Right forelimb (tissue), 1 donor: ENCODE data around the gene ESYT2.
A peak's percentile ranks its signal among the peaks of the same experiment; 100 is the strongest.
"Not testable (repeated sequence)": the region's sequence is repeated elsewhere in the genome, so short reads cannot be mapped to it uniquely, and the experiment has no call there.

ENCODE experiments used
- DNase-seq: peaks from one replicate; pipeline ENCODE4 v3.0.0-alpha.2; 2018

The ESYT2 gene

DNA sequence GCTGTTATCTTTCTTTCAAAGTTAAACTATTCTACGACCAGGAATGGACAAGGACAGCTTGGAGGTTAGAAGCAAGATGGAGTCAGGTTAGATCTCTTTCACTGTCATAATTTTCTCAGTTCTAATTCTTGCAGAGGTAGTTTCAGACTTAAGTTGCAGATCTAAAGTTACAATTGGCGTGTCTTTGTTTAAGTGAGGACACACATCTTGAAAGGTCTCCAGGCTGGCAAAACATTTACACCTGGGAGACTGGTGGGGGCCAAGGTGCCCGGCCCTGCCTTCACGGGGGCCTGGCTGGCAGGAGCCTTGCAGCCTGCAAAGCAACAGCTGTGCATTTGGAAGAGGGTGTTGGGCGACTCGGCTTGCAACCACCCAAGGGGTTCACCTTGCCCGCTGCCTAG is 25.4 kb upstream of the ESYT2 start:
- peak; percentile 34 for DNase-seq

DNA sequence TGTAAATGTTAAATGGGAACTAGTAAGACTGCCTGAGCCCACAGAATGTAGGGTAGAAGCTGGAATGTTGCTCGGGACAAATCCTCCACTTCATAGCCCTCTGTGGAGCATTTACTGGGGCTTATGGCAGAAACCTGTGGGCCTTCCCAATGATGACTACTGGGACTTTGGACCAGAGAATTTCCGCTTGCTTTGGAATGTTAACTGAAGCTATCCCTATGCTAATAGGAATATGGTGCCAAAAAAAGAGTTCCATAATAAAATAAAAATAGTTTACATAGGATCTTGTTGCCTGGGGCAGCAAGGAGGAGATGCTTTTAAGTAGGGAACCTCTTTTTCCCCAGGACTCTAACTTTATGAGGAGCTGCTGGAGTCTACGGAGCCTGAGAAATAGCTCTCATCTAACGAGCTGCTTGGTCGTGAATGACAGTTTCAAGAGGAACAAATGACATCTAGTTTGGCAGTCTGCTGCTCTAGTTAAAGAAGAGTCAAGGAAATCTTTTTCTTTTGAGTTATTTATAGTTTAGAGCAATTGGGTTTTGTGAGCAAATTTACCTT is 21.3 kb upstream of the ESYT2 start:
- no peak for DNase-seq

DNA sequence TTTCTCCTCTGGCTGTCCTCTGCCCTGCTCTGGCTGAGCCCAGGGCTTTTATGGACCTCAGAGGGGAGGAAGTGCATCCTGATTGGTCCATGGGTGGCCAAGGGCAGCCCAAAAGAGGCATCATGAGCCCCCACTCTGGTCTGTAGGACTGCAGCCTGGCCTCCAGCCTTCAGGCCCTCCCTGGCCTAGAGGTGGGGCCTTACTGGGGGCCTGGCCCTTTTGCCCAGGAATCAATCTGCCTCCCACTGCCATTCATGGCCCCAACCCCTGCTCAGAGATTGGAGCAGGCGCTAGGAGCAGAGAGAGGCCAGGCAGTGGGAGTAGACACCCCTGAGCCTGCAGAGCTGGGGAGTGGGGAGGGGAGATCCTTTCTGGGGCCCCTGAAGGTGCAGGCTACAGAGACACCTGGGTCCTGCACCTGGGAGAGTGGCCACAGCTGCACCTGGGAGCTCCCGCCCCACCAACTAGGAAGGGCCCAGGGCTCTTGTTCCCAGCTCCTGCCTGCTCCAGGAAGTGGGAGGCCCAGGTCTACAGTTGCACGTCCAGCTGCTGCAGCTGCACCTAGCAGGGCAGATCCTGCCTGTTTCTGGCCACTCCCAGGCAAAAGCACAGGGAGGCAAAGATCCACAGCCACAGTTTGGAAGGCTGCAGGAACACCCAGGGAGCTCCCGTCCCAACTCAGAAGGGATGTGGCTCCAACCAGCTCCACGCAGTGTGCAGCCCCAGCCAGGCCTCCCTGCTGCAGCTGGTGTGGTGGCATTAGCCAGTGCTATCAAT is 20.6 kb upstream of the ESYT2 start:
- peak; percentile 68 for DNase-seq

DNA sequence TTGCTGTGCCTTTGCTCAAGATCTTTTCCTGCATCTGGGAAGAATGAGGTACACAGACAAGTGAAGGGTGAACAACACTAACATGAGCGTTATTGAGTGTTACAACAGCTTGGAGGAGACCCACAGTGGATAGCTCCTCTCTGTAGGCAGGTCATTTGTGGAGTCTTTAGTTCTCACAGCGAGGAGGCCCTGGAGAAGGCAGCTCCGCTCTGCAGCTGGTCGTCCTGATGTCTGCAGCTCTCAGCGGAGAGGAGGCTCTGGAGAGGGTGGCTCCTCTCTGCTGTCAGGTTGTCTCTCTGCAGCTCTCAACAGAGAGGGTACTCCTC is 20.1 kb upstream of the ESYT2 start:
- DNase-seq, result no peak

DNA sequence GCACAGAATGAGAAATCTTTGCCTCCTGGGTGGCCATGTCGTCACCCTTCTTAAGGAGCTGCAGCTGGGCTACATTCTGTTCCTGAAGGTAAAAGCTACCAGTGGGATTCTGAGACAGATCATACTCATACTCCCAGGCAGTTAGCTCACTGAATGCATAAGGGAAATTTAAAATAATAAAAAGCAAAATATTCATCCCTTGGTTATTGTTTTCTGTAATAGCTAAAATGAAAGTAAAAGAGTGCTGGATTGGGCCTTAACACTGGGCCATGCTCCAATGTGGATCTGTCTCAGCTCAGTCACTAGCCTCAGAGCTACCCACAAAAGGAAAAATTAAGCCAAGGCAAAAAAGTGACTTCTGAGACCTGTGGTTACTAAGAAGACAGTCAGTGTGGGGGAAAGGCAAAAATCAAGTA is 18.1 kb upstream of the ESYT2 start:
- no peak for DNase-seq

DNA sequence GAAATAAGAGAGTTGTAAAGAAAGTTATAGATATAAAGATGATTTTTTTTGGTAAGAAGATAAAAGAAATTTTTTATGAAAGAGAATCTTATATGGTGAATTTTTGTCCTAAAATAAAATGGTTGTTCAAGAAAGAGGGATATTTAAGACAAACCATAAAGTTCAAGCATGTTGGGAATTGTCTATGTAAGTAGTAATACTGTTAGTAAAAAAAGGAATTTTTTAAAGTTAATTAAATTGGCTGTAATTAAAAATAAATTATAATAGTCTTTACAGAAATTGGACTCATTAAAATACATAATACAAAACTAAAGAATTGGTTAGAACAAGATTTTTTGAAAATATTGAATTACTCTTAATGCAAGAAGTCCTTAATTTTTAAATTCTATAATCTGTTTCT is 17.0 kb upstream of the ESYT2 start:
- no peak for DNase-seq

DNA sequence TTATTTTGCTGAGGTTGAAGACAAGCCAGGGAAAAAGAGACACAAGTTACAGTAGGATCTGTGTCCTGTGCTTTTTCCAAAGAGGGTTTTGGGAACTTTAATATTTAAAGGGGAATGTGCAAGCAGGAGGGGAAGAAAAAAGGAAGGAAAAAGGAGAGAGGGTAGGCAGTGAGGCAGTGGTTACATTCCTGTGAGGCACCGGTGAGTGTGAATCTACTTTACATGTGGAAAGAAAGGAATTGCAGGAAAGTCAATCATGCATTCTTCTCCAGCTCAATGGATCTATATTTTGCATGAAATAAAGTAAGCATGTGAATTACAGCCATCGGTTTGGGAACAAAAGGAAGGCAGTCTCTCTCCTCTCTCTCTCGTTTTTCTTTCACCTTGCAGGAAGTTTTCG is 14.5 kb upstream of the ESYT2 start:
- peak; percentile 17 for DNase-seq

DNA sequence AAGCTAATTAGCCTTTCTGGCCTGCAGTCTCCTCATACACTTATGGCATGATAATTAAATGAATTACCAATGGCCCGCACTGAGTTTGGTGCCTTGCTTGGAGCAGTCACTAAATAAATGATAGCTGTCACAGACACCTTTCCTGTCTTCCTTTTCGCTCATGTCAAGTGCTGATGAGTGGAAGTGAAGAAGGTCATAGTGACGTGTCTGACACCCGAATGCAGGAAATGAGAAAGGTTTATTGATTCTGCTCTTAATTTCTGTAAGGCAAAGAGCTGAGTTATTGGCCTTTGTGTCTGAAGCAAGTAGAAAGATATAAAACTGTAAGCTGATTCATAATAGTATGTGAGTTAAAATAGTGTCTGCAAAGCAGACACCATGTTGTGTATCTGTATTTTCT is 13.2 kb upstream of the ESYT2 start:
- DNase-seq, result no peak

DNA sequence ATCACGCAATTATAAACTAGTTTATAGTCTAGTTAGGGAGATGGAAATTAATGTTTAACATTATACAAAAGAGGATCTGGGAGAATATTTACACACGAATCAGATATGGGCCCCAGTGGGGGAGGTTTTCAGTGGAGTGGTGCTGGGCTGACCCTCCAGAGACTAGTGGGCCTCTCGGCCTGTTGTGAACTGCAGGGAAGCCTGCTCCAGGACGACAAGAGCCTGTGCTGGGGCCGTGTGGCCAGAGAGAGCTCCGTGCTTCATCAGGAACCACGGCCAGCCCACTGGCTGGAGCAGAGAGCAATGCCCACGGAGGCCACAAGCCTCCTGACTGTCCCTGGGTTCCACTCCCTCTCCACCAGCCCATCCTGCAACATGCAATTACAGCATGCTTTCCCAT is 11.3 kb upstream of the ESYT2 start:
- DNase-seq, result no peak

DNA sequence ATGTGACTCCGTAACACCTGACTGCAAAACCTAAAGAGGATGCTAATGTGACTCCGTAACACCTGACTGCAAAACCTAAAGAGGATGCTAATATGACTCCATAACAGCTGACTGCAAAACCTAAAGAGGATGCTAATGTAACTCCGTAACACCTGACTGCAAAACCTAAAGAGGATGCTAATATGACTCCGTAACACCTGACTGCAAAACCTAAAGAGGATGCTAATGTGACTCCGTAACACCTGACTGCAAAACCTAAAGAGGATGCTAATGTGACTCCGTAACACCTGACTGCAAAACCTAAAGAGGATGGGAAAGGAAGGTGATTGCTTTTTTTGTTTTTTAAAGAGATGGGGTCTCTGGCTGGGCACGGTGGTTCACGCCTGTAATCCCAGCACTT is 9.9 kb upstream of the ESYT2 start:
- not testable (repeated sequence) for DNase-seq

DNA sequence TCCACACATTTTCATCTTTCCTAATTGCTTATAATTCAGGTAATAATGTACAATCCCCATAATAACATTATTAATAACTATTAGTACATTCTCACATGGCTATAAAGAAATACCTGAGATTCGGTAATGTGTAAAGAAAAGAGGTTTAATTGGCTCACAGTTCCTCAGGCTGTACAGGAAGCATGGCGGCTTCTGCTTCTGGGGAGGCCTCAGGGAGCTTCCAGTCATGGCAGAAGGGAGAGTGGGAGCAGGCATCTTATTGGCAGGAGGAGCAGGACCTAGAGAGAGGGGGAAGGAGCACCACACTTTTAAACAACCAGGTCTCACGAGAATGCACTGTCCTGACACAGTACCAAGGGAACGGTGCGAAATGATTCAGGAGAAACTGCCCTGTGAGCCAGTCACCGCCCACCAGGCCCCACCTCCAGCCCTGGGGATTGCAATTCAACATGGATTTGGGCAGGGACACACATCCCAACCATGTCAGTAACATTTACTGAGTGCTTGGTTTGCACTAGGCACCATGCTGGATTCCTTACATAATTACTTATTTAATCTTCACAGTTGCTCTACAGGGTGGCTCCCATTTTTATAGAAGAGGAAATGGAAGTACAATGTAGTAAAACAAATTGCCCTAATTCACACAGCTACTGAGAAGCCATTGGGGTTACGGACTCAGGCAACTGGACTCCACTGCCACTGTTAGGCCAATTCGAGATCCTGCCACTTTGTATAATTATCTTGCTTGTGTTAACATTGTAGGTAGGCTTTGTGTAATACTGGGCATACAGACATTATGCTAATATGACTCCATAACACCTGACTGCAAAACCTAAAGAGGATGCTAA is 8.7 kb upstream of the ESYT2 start:
- DNase-seq, result no peak

DNA sequence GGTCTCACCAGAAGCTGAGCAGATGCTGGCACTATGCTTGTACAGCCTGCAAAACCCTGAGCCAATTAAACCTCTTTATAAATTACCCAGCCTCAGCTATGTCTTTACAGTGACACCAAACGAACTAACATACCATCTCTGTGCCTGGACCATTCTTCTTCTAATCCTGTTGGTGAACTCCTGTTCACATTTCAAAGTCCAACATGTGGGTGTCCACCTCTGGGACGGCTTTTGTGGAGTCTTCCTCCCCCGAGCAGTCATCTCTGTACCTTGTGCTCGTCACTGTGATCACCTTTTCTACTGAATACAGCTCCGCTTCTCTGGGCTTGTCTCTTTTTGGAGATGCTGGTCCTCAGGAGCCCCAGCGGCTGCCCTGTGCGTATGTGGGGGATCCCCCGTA is 7.4 kb upstream of the ESYT2 start:
- no peak for DNase-seq

DNA sequence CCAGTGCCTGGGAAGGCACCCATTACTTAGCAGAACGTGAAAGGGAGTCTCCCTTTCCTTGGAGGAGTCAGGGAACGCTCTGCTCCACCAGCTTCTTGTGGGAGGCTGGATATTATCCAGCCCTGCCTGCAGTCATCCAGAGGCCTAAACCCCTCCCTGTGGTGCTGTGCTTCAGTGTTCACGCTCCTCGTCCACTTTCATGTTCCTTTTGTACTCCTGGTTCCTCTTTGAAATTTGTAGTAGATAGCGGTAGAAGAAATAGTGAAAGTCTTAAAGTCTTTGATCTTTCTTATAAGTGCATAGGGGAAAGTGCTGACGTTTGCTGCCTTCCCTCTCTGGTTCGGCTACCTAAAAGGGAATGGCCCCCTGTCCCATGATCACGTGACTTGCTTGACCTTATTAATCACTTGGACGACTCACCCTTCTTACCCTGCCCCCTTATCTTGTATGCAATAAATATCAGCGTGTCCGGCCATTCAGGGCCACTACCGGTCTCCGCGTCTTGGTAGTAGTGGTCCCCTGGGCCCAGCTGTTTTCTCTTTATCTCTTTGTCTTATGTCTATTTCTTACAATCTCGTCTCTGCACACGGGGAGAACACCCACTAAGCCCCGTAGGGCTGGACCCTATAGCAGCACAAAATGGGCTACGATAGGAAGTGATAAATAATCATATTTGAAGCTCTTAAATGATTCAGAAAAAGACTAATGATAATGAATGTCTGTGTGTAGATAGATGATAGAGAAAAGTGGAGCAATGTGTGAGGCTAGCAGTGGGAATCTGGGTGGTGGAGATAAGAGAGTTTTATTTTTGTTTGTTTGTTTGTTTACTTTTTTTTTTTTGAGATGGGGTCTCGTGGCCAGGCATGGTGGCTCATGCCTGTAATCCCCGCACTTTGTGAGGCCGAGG is 5.8 kb upstream of the ESYT2 start:
- no peak for DNase-seq

DNA sequence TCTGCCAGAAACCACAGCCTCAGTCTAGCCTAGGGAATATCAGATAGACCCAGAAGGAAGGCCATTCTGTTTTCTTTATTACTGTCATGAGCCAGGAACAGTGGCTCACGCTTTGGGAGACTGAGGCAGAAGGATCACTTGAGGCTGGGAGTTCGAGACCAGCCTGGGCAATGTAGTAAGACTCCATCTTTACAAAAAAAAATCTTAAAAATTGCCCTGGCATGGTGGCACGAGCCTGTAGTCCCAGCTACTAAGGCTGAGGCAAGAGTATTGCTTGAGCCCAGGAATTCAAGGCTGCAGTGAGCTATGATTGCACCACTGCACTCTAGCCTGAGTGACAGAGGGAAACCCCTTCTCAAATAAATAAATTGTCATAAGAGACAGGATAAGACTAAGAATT is 3.7 kb upstream of the ESYT2 start:
- no peak for DNase-seq

DNA sequence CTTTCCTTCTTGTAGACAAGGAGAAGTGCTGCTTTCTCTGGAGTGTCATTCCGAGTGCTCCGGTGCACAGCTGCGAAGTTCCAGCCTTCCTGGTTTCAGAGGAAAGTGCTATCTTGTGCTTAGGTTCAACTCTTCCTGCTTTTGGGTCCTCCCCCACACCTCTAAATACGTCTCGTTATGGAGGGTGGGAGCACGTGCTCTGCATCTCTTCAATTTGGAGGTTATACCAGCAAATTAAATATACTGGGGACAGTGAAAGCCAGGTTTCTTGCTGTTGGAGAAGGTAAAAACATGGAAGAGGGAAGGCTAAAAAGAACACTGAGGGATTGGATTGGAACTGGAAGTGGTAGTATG is 2.4 kb upstream of the ESYT2 start:
- no peak for DNase-seq

DNA sequence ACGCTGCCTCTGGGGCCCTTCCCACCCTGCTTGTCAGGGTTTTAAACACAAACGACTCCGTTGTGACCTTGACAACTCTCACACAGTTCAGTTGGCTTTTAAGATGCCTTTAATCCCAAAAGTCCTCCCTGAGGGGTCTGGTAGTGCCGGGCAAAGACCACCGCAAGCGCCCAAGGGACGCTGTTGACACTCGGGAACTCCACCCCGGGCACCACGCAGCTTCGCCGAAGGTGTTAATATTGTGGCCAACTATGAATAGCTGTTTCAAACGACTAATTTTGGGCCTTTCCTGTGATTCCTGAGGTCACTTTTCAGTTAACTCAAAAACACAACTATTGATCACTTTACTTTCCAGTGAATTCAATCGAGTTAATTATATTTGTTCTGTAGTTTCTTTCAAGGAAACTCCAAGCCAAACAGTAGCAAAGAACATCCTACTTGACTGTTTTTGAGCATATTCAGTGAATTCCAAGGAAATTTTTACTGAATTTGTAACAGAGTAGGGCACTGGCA is 958 bp upstream of the ESYT2 start:
- no peak for DNase-seq

DNA sequence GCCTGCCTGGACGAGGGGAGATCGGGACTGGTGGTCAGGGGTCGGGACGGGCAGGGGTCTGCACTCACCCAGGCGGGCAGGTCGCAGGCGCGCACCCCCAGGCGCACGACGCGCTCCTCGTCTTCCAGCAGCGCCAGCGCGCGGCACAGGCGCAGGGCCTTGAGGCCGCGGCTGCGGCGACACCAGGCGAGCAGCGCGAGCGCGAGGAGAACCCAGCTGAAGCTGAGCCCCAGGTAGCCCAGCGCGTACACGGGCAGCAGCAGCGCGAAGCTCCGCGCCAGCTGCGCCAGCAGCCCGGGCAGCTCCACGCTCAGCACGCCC is 328 bp downstream of the ESYT2 start:
- DNase-seq, result no peak

DNA sequence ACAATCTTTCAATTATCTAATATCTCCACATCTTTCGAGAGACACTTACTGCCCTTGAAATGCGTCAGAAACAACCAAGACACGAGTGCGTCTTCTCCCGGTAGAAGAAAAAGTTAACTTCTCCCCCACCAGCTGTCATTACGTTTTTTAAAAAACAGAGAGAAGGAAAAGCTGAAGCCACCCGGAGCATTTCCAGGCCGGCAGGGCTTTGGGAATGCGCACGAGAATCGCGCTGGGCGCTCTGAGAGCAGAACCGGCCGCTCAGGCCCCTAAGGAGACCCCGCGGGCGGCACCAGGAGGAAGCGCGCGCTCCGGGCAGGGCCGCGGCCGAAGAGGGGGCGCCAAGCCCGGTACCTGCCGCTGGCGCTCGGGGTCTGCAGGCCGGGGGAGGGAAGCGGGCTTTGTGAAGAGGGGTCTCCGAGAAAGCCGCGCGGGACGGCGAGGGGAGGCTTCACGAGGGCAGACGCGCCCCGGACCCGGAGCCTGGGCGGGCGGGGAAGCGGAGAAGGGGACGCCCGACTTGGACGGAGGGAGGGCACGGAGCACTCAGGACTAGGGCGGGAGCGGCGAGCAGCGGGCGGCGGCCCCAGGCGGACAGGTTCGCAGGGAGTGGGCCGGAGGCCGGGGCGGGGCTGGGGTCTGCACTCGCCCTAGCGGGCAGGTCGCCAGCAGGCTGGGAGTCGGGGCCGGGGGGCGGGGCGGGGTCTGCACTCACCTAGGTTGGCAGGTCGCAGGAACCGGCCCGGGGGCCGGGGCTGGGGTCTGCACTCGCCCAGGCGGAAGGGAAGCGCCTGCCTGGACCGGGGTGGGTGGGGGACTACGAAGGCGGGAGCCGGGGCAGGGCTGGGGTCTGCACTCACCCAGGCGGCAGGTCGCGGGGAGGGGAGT is 932 bp downstream of the ESYT2 start:
- peak; percentile 81 for DNase-seq

DNA sequence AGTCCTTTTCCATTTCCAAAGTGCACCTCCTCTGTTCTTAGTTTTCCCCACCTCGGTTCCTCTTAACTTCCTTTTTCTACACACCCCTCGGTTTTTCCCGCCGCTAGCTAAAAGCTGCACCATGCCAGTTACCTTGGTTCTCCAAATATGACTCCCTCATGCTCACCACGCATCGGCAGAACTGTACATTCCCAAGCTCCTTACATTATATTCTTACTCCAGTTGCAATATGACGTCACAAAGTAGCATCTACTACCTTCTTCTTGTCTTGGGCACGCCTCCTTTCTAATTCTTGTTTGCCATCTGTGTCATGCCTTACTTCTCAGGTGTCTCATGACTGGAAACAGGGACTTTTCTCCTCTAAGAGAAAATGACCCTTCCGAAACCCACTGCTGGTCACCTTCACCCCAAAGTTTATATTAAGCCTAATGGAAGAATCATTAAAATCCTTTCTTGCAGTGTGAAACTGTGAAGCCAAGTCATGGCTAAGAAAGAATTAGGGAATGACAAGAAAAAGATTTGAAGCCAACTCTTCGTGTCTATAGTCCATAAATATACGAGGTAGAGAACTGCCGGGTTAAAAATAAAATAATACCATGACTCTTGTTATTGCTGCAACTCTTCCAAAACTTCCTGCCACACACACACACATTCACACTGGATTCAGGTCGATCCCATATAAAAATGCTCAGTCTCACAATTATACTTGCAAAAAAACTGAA is 1.7 kb downstream of the ESYT2 start:
- no peak for DNase-seq

DNA sequence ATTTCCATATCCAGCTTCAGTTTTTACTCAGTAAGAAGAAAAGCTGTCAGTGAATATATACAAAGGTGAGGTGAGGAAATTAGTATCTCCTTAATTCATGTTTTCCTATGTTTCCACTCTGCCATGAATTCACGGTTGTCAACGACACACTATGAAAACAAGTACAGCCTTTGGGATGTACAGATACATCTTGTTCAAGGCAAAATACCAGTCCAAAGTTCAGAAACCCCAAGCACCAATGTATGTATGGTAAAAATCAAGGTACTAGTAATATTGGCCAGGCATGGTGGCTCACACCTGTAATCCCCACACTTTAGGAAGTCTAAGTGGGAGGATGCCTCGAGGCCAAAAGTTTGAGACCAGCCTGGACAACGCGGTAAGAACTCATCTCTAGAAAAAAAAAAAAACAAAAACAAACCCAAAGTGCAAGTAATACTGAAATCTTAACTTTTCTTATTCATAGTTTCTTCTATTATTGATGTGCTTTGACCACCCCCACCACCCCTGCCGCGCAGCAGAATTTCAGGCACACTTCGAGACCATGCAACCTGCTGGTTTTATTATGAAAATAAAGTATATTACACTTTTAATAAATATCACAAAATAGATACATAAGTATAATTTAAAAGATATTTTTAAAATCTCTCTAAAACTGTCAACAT is 3.5 kb downstream of the ESYT2 start:
- DNase-seq, result no peak

DNA sequence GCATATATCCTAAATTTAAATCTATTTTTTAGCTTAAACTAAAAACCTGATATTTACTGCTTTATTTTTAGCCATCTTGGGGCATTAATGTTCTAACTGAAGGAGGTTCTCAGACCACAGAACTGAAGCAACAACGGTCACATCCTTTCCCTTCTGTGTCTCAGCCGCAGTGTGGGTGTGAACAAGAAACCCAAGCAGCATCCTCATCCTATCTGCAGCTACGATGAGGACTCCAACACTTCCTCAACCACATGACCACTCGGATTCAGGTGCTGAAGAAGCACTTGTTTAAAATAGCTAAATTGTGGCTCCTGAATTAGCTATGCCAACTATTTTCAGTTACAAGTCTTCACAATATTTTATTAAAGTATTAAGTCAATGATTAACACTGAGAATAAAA is 5.3 kb downstream of the ESYT2 start:
- DNase-seq, result no peak
